NCI-H345 treated with DMSO at 0.1 percent for 48 hours (cell line): ENCODE measurements around the gene DAPK1.

Source experiments
- DNase-seq: peaks from one replicate; lab custom pipeline; 2025; ENCODE audit not compliant: unreplicated experiment; lab: John Stamatoyannopoulos, UW

The DAPK1 gene

GRCh38 chr9:87640385-87640795 is 142.7 kb downstream of the DAPK1 start:
- DNase-seq: no peak

GRCh38 chr9:87641067-87641466 is 143.4 kb downstream of the DAPK1 start:
- no peak for DNase-seq

GRCh38 chr9:87642330-87643106 is 144.9 kb downstream of the DAPK1 start:
- no peak for DNase-seq

GRCh38 chr9:87643107-87643650 is 145.5 kb downstream of the DAPK1 start:
- no peak for DNase-seq

GRCh38 chr9:87643778-87644570 is 146.3 kb downstream of the DAPK1 start:
- no peak for DNase-seq

GRCh38 chr9:87644659-87645058 is 147.0 kb downstream of the DAPK1 start:
- DNase-seq: no peak

GRCh38 chr9:87646546-87646945 is 148.9 kb downstream of the DAPK1 start:
- no peak for DNase-seq

- no peak for DNase-seq
Measured at GRCh38 chr9:87647114-87647513, 149.4 kb downstream of the DAPK1 start.

GRCh38 chr9:87648606-87649005 is 150.9 kb downstream of the DAPK1 start:
- DNase-seq: no peak

- DNase-seq: no peak
Measured at GRCh38 chr9:87650611-87651295, 153.1 kb downstream of the DAPK1 start.

- DNase-seq: no peak
Measured at GRCh38 chr9:87651431-87651830, 153.8 kb downstream of the DAPK1 start.

GRCh38 chr9:87653941-87654340 is 156.3 kb downstream of the DAPK1 start:
- DNase-seq: no peak

GRCh38 chr9:87655731-87656130 is 158.1 kb downstream of the DAPK1 start:
- DNase-seq: no peak

GRCh38 chr9:87656485-87656884 is 158.8 kb downstream of the DAPK1 start:
- no peak for DNase-seq

- no peak for DNase-seq
Measured at GRCh38 chr9:87657190-87657589, 159.5 kb downstream of the DAPK1 start.

- no peak for DNase-seq
Measured at GRCh38 chr9:87657893-87658292, 160.2 kb downstream of the DAPK1 start.

- DNase-seq: no peak
Measured at GRCh38 chr9:87658511-87658910, 160.8 kb downstream of the DAPK1 start.

GRCh38 chr9:87659534-87660419 is 162.1 kb downstream of the DAPK1 start:
- DNase-seq: no peak

GRCh38 chr9:87661241-87661640 is 163.6 kb downstream of the DAPK1 start:
- DNase-seq: no peak

- peak; percentile 1 for DNase-seq
Measured at GRCh38 chr9:87662808-87663528, 165.3 kb downstream of the DAPK1 start.
